Dermis blood vessel endothelial cell (primary cell): ENCODE results near the gene GRIK3. TPM values are rescaled to one million over a fixed set of nuclear protein-coding genes. Genes with fewer than 3 reads are reported as not detected.

Source experiments
- DNase-seq: peaks from one replicate; pipeline ENCODE4 v3.0.0; 2010
- total RNA-seq: library from RNA; depleted of rRNA; stranded (reverse); fragments of >200 nt; gene quantifications from 2 replicates; pipeline ENCODE4 v1.2.3, GENCODE V29; 2014

Gene GRIK3
- total RNA-seq, 1 donor from 2014 or later: not detected

GRCh38 chr1:36871146-36871971 is 163.0 kb downstream of the GRIK3 start:
- no peak for DNase-seq

GRCh38 chr1:36869826-36870225 is 164.5 kb downstream of the GRIK3 start:
- no peak for DNase-seq

- no peak for DNase-seq
Measured at GRCh38 chr1:36869054-36869453, 165.3 kb downstream of the GRIK3 start.

- DNase-seq: no peak
Measured at GRCh38 chr1:36867575-36867974, 166.7 kb downstream of the GRIK3 start.

- peak; percentile 12 for DNase-seq
Measured at GRCh38 chr1:36866169-36866814, 168.0 kb downstream of the GRIK3 start.

GRCh38 chr1:36865602-36865900 is 168.8 kb downstream of the GRIK3 start:
- no peak for DNase-seq

GRCh38 chr1:36864823-36865601 is 169.3 kb downstream of the GRIK3 start:
- no peak for DNase-seq

- peak; percentile 2 for DNase-seq
Measured at GRCh38 chr1:36864182-36864822, 170.0 kb downstream of the GRIK3 start.

- DNase-seq: no peak
Measured at GRCh38 chr1:36863500-36863899, 170.8 kb downstream of the GRIK3 start.

- DNase-seq: no peak
Measured at GRCh38 chr1:36863061-36863460, 171.3 kb downstream of the GRIK3 start.

- DNase-seq: no peak
Measured at GRCh38 chr1:36861375-36861774, 172.9 kb downstream of the GRIK3 start.

GRCh38 chr1:36859926-36860325 is 174.4 kb downstream of the GRIK3 start:
- no peak for DNase-seq

- no peak for DNase-seq
Measured at GRCh38 chr1:36858981-36859380, 175.3 kb downstream of the GRIK3 start.

- DNase-seq: no peak
Measured at GRCh38 chr1:36858553-36858952, 175.8 kb downstream of the GRIK3 start.

GRCh38 chr1:36857754-36858153 is 176.6 kb downstream of the GRIK3 start:
- no peak for DNase-seq

GRCh38 chr1:36855699-36856494 is 178.4 kb downstream of the GRIK3 start:
- DNase-seq: no peak

GRCh38 chr1:36853638-36854037 is 180.7 kb downstream of the GRIK3 start:
- DNase-seq: no peak

GRCh38 chr1:36852586-36852985 is 181.7 kb downstream of the GRIK3 start:
- DNase-seq: no peak

GRCh38 chr1:36851595-36851994 is 182.7 kb downstream of the GRIK3 start:
- DNase-seq: no peak

- DNase-seq: no peak
Measured at GRCh38 chr1:36851087-36851486, 183.2 kb downstream of the GRIK3 start.

GRCh38 chr1:36849956-36850355 is 184.4 kb downstream of the GRIK3 start:
- no peak for DNase-seq

GRCh38 chr1:36847761-36848160 is 186.6 kb downstream of the GRIK3 start:
- no peak for DNase-seq
